Suprapubic skin (tissue), 4 donors: ENCODE results near the gene DAP3. TPM values are rescaled to one million over a fixed set of nuclear protein-coding genes. Genes with fewer than 3 reads are reported as not detected.

Source experiments
- DNase-seq, 2 donors: peaks; one replicate each; pipeline ENCODE4 v3.0.0-alpha.2; 2019; ENCODE audit warnings: low spot score in 2 of 2
- H3K27ac ChIP-seq: fragments of 200-600 bp; sonication (generic); one replicate; pipeline ENCODE4 v1.5.1; 2019
- H3K27me3 ChIP-seq: fragments of 200-600 bp; sonication (generic); one replicate; pipeline ENCODE4 v1.5.1; 2019
- H3K36me3 ChIP-seq: fragments of 200-600 bp; sonication (generic); one replicate; pipeline ENCODE4 v1.5.1; 2019
- H3K4me1 ChIP-seq: fragments of 200-600 bp; sonication (generic); one replicate; pipeline ENCODE4 v1.5.1; 2019
- H3K4me3 ChIP-seq: fragments of 200-600 bp; sonication (generic); one replicate; pipeline ENCODE4 v1.5.1; 2019; ENCODE audit warnings: mild to moderate bottlenecking
- H3K9me3 ChIP-seq: fragments of 200-600 bp; sonication (generic); one replicate; pipeline ENCODE4 v1.5.1; 2019
- EP300 ChIP-seq: sonication (generic); formaldehyde crosslinking; IDR thresholded peaks from one replicate; pipeline ENCODE4 v1.6.1; 2017; ENCODE audit warnings: antibody characterized with exemption
- POLR2A ChIP-seq, 2 donors: fragments of 450-650 bp; IDR thresholded peaks; one replicate each; pipeline ENCODE4 v1.6.1; 2017; ENCODE audit warnings: antibody characterized with exemption in 2 of 2, mild to moderate bottlenecking in 2 of 2, moderate library complexity in 2 of 2
- POLR2AphosphoS5 ChIP-seq, 3 donors: sonication (generic); formaldehyde crosslinking; IDR thresholded peaks; one replicate each; pipeline ENCODE4 v1.6.1; 2017; ENCODE audit warnings: antibody characterized with exemption in 3 of 3
- WGBS: methylation state at CpG from one replicate; pipeline ENCODE4 v1.1.5; 2018; 5-methylcytosine and 5-hydroxymethylcytosine counted together
- total RNA-seq, 4 donors: library from RNA; depleted of rRNA; stranded (reverse); fragments of >200 nt; gene quantifications; one replicate each; pipeline ENCODE4 v1.1.0, GENCODE V29; 2016
- TF ChIP-seq, protein P1 (sequence below), 2 donors: fragments of 200-600 bp in 1 of 2; fragments of 450-650 bp in 1 of 2; sonication (generic) in 1 of 2; IDR thresholded peaks; one replicate each; pipeline ENCODE4 v1.5.1; 2016 to 2019; ENCODE audit warnings: antibody characterized with exemption in 2 of 2, mild to moderate bottlenecking in 1 of 2, moderate library complexity in 1 of 2

DAP3 gene
- total RNA-seq, 4 donors from 2014 or later: 151 to 249 (median 187) TPM

DNA sequence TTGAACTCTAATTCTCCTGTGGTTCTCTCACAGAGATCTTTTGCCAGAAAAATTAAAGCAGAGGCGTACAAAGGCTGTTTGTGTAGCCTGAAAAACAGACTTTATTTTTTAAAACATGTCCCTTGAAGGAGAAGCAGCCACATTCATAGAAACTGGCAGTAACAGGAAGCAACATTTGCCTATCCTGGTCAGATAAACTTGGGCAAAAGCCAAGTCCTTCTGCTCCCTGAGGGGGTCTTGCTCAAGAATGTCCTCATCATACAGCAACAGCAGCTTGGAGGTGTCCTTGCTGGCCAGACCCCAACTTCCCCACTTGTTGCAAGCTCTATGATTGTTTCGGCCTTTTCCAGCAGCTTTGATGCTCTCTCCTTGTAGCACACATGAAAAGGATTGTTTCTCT is 42.6 kb upstream of the DAP3 start:
- no peak overlapping the region for H3K4me3 ChIP-seq
- peak in 1 of 2 donors; percentile 81 for DNase-seq
- TF ChIP-seq EP300: no peak
- no peak for TF ChIP-seq POLR2A (IDR thresholded peaks at IDR 0.05)
- TF ChIP-seq, protein P1, sequence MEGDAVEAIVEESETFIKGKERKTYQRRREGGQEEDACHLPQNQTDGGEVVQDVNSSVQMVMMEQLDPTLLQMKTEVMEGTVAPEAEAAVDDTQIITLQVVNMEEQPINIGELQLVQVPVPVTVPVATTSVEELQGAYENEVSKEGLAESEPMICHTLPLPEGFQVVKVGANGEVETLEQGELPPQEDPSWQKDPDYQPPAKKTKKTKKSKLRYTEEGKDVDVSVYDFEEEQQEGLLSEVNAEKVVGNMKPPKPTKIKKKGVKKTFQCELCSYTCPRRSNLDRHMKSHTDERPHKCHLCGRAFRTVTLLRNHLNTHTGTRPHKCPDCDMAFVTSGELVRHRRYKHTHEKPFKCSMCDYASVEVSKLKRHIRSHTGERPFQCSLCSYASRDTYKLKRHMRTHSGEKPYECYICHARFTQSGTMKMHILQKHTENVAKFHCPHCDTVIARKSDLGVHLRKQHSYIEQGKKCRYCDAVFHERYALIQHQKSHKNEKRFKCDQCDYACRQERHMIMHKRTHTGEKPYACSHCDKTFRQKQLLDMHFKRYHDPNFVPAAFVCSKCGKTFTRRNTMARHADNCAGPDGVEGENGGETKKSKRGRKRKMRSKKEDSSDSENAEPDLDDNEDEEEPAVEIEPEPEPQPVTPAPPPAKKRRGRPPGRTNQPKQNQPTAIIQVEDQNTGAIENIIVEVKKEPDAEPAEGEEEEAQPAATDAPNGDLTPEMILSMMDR (IDR thresholded peaks at IDR 0.05): no peak
- no peak for TF ChIP-seq POLR2AphosphoS5 (IDR thresholded peaks at IDR 0.05)
- H3K27ac ChIP-seq: peak overlapping the region; percentile 22
- no peaks in the 10 kb centered on the region for H3K36me3 ChIP-seq
- H3K9me3 ChIP-seq: peaks cover 5% of the 10 kb centered on the region
- 74% methylated on average over 2 of the region's 2 CpGs for WGBS
- no peaks in the 10 kb centered on the region for H3K27me3 ChIP-seq
- H3K4me1 ChIP-seq: peaks cover 30% of the 10 kb centered on the region

DNA sequence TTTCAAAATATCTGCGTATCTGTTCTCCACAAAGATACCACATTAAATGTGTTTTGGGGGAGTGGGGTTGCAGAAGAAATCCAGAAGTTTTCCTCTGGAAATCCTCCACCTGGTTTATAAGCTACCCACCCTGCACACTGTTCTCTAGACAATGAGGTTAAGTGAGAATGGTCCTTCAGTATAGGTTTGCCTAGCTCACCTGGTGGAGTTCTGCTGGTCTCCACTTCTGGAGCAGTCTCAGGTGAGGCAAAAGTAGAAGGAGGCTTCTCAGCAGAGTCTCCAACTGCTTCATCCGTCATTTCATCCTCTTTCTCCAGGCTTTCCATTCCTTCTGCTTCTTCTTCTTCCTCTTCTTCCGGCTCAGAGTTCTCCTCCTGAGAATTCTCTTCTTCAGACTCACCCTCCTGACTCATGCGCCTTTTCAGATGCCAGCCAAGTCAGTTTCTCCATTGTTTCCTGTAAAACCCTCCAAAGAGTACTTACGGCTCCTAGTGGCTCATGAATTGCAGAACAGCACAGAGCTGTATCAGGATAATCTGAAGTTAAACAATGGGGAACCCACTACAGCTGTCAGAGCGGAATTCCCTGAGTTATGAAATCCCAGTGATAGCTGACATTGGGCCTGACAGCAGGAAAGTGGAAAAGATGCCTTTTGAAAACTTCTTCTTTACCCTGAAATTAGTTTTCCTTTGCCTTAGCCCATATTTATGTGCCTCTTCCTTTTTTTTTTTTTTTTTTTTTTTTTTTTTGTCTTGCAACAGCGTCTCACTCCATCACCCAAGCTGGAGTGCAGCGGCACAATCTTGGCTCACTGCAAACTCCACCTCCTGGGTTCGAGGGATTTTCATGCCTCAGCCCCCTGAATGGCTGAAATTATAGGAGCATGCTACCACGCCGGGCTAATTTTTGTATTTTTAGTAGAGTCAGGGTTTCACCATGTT is 40.4 kb upstream of the DAP3 start:
- Histone ChIP-seq H3K4me3 (peak overlapping the region; percentile 21), H3K36me3 (no peaks in the 10 kb centered on the region), H3K27me3 (no peaks in the 10 kb centered on the region), H3K4me1 (peaks cover 41% of the 10 kb centered on the region), H3K27ac (peak overlapping the region; percentile 58), H3K9me3 (no peaks in the 10 kb centered on the region)
- 46% methylated on average over 11 of the region's 11 CpGs for WGBS
- DNase-seq: no peak
- no peak for TF ChIP-seq POLR2AphosphoS5 (IDR thresholded peaks at IDR 0.05)
- TF ChIP-seq, protein P1 (IDR thresholded peaks at IDR 0.05): peak in 1 of 2 donors; percentile 41
- TF ChIP-seq POLR2A (IDR thresholded peaks at IDR 0.05): no peak
- no peak for TF ChIP-seq EP300

GRCh38 chr1:155649676-155650075 is 39.2 kb upstream of the DAP3 start:
- Histone ChIP-seq H3K4me1 (peaks cover 41% of the 10 kb centered on the region), H3K9me3 (no peaks in the 10 kb centered on the region), H3K4me3 (no peak overlapping the region), H3K27me3 (no peaks in the 10 kb centered on the region), H3K27ac (no peak overlapping the region), H3K36me3 (no peaks in the 10 kb centered on the region)
- no peak for TF ChIP-seq POLR2A (IDR thresholded peaks at IDR 0.05)
- TF ChIP-seq, protein P1 (IDR thresholded peaks at IDR 0.05): no peak
- no peak for TF ChIP-seq EP300
- no peak for TF ChIP-seq POLR2AphosphoS5 (IDR thresholded peaks at IDR 0.05)
- no peak for DNase-seq

- no peaks in the 10 kb centered on the region for H3K27me3 ChIP-seq
- no peak overlapping the region for H3K27ac ChIP-seq
- DNase-seq: no peak
- H3K9me3 ChIP-seq: no peaks in the 10 kb centered on the region
- 90% methylated on average over 7 of the region's 7 CpGs for WGBS
- H3K4me1 ChIP-seq: peaks cover 39% of the 10 kb centered on the region
- no peak overlapping the region for H3K4me3 ChIP-seq
- H3K36me3 ChIP-seq: no peaks in the 10 kb centered on the region
- TF ChIP-seq EP300: no peak
- TF ChIP-seq, protein P1 (IDR thresholded peaks at IDR 0.05): no peak
- no peak for TF ChIP-seq POLR2A (IDR thresholded peaks at IDR 0.05)
- no peak for TF ChIP-seq POLR2AphosphoS5 (IDR thresholded peaks at IDR 0.05)
Observed at GRCh38 chr1:155650231-155650757, 38.6 kb upstream of the DAP3 start.
